GM10266 (cell line): ENCODE data around the gene DNAL4.

Experiments
- DNase-seq: peaks from one replicate; pipeline ENCODE4 v3.0.0; 2012; ENCODE audit errors: extremely low spot score
- TF ChIP-seq, protein P1 (sequence below): IDR thresholded peaks from 2 replicates; pipeline ENCODE4 v1.5.1; 2012; ENCODE audit warnings: mild to moderate bottlenecking, low read depth; ENCODE audit not compliant: control insufficient read depth, insufficient read depth; ENCODE audit errors: missing control alignments

Gene DNAL4

DNA sequence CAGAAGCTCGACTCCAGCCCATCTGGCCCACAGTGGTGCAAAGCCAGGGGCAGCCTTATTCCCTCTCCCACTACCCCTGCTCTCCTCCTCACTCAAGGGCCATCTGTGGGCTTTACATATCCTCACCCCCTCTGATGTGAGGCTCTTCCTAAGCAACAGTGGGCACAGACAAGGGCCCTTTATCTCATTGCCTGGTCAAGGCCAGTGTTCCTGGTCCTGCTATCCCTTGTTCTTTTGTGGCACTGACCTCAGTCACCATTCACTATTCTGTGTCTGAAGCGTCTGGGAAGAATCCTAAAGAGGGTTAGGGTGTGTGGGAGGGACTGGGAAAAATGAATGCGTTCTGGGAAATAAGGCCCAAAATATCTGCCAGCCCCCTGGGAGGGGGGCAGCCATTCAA is 7.3 kb downstream of the DNAL4 start:
- TF ChIP-seq, protein P1, sequence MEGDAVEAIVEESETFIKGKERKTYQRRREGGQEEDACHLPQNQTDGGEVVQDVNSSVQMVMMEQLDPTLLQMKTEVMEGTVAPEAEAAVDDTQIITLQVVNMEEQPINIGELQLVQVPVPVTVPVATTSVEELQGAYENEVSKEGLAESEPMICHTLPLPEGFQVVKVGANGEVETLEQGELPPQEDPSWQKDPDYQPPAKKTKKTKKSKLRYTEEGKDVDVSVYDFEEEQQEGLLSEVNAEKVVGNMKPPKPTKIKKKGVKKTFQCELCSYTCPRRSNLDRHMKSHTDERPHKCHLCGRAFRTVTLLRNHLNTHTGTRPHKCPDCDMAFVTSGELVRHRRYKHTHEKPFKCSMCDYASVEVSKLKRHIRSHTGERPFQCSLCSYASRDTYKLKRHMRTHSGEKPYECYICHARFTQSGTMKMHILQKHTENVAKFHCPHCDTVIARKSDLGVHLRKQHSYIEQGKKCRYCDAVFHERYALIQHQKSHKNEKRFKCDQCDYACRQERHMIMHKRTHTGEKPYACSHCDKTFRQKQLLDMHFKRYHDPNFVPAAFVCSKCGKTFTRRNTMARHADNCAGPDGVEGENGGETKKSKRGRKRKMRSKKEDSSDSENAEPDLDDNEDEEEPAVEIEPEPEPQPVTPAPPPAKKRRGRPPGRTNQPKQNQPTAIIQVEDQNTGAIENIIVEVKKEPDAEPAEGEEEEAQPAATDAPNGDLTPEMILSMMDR, result no peak
- no peak for DNase-seq

DNA sequence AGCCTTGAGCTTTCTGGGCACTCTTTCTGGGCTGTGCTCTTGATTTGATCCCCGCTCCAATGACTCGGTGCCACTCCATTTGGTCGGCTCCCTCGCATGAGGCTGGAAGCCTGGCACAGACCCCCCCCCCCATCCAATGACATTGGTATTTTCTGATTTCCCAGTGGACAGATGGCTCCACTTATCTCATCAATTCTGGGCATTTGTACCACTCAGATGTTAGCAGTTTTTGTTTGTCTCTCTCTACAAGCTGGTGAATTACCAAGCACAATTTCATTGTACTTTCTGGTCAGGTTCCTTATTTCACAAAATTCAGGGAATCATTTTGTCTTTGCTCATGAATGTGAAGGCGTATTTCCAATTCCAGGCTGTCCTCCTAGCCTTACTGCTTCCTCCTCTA is 9.1 kb downstream of the DNAL4 start:
- TF ChIP-seq, protein P1, result no peak
- no peak for DNase-seq

DNA sequence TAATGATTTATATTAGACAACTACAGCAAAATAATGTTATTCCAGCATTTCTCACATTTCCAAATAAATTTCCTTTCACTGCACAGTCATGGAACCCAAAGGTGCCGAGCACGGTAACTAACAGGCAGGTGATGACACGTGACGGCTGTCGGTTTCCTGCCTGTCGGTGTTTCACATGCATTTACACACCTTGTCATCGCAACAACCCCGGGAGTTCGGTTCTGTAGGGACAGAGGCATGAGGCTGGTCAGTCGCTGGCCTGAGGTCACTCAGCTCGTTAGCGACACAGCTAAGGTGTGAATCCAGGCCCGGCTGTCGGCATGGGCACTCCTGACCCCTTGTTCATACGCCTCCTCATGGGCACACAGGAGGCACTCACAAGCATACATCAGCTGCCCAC is 9.9 kb downstream of the DNAL4 start:
- TF ChIP-seq, protein P1, result no peak
- no peak for DNase-seq

DNA sequence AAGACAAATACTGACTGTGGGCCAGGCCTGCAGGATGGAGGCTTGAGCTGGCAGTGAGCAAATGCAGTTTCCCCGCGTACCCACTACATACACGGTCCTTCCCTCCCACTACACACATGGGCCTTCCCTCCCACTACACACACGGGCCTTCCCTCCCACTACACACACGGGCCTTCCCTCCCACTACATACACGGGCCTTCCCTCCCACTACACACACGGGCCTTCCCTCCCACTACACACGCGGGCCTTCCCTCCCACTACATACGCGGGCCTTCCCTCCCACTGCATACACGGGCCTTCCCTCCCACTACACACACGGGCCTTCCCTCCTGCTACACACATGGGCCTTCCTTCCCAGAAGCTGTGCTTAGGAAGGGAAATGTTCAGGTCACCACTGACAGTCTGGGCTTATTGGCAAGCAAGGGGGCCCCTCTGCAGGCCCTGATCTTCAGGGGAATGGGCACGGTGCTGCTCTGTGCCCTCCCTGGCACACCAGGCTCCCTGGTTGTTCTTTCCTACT is 10.8 kb downstream of the DNAL4 start:
- TF ChIP-seq, protein P1, result no peak

DNA sequence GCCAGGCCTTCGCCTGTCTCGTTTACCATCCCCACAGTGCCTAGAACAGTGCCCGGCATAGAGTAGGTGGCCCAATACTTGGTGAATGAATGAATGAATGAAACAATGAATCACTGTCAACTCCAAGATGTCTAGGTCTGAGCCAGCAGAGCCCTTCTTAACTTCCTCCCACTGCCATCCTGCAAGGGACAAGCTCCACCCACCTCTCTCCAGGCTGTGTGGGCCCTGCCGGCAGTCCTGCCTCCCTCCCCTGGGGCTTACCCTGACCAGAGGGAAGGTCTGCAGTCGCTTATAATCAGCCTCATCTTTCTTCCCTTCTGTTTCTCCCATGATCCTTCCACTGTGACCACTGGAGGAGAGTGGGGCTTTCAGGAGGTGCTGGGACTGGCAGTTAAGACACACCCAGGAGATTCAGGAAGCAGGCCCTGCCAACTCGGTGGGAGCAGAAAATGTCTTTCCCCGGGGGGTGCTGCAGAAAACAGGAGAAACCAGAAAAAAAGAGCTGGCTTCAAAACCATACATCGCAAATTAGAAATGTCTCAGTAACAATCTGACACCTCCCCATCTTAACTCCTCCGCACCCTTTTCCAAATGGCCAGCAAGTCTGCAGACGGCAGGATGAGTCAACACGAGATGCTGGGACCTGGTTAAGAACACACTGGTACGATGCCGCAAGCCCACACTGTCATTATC is 11.4 kb downstream of the DNAL4 start:
- DNase-seq, result no peak
- TF ChIP-seq, protein P1, result no peak

More for the DNA sequence above, 10.8 kb downstream of the DNAL4 start:
- DNase-seq, result no peak

DNA sequence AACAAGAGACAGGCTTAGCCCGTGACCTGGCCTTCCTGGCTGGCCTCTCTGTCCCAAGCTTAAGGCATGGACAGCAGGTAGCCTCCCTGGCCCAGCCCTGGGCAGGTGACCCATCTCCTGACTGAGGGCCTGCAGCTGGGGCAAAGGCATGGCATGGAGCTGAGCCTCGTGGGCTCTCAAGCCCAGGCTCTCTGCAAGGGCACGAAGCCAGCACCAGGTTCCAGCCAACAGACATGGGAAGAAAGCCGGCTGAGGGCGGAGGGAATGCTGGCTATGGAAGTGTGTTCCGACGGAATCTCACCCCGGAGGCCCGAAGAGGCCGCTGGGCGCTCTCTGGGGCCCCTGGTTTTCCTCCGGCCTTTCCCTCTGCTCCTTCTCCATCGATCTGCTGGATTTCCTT is 12.9 kb downstream of the DNAL4 start:
- DNase-seq, result no peak
- TF ChIP-seq, protein P1, result no peak

DNA sequence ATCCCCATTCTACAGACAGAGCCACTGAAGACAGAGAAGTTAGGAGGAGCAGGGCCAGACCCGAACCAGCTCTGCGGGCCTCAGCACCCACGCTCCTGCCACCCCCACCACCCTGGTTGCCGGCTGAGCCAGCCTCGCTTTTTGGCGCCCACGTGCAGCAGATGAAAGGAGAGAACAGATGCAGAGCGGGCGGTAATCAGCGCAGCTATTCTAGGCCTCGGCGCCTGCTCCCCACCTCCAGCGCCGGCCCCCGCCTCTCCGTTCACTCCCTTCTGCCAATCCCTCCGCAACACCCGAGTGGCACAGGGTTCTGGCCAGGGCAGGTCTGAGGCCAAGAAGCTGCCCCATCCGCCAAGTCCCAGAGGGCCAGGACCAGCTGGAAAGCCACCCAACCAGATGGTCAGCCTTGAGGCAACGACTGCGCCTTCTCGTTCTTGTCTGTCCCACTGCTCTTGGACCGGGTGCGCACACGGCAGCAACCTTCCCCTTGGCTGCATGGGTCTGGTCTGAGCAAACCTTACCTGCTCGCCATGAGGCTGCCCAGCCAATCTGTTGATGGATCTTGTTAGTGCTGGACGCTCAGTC is 16.8 kb downstream of the DNAL4 start:
- TF ChIP-seq, protein P1, result no peak
- DNase-seq, result no peak
